ENCODE data around the gene PRELID3B.

PRELID3B gene

DNA sequence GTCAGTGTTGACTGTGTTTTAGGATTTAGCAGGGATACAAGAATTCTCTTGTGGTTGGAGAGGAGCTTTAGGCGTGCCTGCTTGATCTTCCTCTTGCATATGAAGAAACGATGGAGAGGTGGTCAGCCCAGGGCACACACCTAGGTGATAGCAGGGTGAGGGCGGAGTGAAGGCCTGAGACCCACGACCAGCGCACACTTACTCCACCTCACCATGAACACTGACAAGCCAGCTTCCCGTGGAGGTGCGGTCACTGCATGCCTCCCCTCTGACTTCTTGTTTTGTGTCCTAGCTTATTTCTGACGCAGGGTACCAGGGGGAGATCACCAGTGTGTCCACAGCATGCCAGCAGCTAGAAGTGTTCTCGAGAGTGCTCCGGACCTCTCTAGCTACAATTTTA lies 53.4 kb downstream of the PRELID3B start:
- peaks cover 100% of the 10 kb centered on the region for H3K36me3 ChIP-seq
- no peak overlapping the region for H3K4me2 ChIP-seq
- H3K9me3 ChIP-seq, result no peaks in the 10 kb centered on the region
- H3K4me3 ChIP-seq, result no peak overlapping the region
- no peak overlapping the region for H3K27ac ChIP-seq
- H3K4me1 ChIP-seq, result peaks cover 7% of the 10 kb centered on the region
- no peaks in the 10 kb centered on the region for H3K27me3 ChIP-seq
- no peak overlapping the region for H3K9ac ChIP-seq
- peaks cover 57% of the 10 kb centered on the region for H4K20me1 ChIP-seq
- TF ChIP-seq Cebpa-rat (IDR thresholded peaks at IDR 0.05), result no peak

DNA sequence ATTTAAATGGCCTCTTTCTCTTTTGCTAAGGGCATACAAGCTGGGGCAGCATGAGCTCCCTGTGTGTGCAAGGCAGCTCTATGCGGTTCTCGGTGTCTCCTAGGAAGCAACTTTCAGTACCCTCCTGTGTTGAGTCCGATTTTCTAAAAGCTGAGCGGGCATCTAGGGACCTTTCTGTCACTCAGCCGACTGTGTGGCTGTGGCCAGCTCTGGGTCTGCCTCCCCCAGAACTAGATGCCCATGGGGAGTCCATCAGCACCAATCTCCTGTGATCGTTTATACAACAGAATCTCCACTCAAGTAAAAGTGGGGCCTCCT lies 54.1 kb downstream of the PRELID3B start:
- Histone ChIP-seq H3K4me3 (no peak overlapping the region), H3K9ac (no peak overlapping the region), H3K4me2 (no peak overlapping the region), H3K27ac (no peak overlapping the region), H3K36me3 (peaks cover 96% of the 10 kb centered on the region), H3K9me3 (no peaks in the 10 kb centered on the region), H3K4me1 (peaks cover 13% of the 10 kb centered on the region), H3K27me3 (no peaks in the 10 kb centered on the region), H4K20me1 (peaks cover 60% of the 10 kb centered on the region)
- TF ChIP-seq Cebpa-rat (IDR thresholded peaks at IDR 0.05), result no peak

DNA sequence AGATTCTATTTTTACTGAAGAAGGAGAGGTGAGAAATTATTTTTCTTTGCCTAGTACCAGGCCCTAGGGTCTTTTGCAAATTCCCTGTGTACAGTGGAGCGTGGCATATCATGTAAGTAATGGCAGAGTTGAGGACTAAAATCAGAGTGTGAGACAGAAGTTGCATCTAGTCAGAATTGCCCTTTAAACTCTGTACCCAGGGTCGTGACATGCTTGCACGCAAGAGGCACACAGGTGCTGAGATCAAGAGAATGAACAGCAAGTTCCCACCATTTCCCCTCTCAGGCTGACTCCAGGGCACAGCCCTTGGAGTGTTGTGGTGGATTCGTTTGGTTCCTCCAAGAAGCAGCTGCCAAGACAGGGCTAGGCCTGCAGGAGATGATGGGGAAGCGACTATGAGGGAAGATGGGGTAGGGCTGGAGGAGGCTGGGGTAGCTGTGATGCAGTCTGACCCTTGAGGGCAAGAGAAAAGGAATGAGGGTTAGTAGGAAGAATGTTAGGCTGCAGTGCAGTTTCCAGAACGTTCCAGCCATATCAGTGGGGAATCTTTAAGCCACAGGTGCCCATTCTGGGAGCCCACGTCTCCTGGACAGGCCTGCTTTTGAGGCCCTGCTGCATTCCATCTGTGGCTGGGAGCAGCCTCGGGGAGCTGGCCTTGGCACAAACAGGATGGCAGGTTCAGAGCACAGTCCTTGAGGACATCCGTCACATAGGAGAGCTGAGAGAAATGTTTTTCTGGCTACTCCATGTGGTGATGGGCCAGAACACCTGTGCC lies 54.6 kb downstream of the PRELID3B start:
- Histone ChIP-seq H3K9me3 (no peaks in the 10 kb centered on the region), H3K4me2 (no peak overlapping the region), H3K27ac (no peak overlapping the region), H3K36me3 (peaks cover 91% of the 10 kb centered on the region), H3K4me1 (peaks cover 19% of the 10 kb centered on the region), H4K20me1 (peaks cover 62% of the 10 kb centered on the region), H3K4me3 (no peak overlapping the region), H3K27me3 (no peaks in the 10 kb centered on the region), H3K9ac (no peak overlapping the region)
- TF ChIP-seq Cebpa-rat (IDR thresholded peaks at IDR 0.05), result no peak

DNA sequence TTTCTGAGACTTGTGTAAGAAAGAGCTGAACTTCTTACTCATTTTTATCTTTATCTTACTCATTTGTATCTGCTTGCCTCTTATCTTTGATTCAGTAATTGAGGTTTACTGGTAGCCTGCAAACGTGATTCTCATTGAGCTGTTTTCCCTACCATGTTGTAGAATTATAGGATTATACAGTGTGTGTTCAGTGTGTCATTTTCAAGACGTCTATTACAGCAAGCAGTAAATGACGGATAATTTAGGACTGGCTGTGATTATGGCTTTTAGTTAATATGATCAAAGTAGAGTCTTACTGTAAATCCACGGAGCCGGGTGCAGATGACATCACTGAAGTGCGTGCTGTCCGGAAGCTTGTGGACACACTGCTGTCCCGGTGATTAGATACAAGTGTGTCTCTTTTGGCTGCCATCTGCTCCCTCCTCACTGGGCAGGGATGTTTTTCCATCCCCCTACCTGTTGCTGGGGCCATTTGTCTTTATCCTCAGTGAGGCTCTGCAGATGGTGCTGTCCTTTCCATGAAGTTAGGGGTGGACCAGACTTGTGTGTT lies 55.5 kb downstream of the PRELID3B start:
- Histone ChIP-seq H3K9ac (no peak overlapping the region), H3K9me3 (no peaks in the 10 kb centered on the region), H3K36me3 (peaks cover 82% of the 10 kb centered on the region), H3K27me3 (no peaks in the 10 kb centered on the region), H3K27ac (no peak overlapping the region), H3K4me2 (no peak overlapping the region), H3K4me3 (no peak overlapping the region), H3K4me1 (peaks cover 28% of the 10 kb centered on the region), H4K20me1 (peaks cover 64% of the 10 kb centered on the region)
- no peak for TF ChIP-seq Cebpa-rat (IDR thresholded peaks at IDR 0.05)

DNA sequence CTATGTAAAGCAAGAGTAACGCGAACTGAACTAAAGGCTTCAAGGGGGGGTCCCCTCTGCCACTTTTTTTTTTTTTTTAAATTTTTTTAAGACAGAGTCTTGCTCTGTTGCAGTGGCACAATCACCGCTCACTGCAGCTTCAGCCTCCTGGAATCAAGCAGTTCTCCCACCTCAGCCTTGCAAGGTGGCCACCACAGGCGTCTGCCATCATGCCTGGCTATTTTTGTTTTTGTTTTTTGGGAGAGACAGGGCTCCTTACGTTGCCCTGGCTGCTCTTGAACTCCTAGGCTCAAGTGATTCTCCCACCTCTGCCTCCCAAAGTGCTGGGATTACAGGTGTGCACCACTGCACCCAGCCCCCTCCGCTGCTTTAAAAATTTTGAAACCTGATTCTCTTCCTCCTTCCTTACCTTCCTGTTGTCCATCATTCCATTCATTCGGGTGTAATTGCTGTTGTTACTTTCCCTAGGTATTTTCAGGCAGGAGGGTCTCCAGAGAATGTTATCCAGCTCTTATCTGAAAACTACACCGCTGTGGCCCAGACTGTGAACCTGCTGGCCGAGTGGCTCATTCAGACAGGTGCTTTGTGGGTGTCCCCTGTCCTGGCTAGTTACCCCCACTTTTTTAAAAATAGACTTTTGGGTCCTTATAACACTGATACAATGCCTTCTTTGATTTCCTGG lies 56.2 kb downstream of the PRELID3B start:
- Histone ChIP-seq H3K4me2 (no peak overlapping the region), H3K9me3 (no peaks in the 10 kb centered on the region), H4K20me1 (peaks cover 64% of the 10 kb centered on the region), H3K27ac (no peak overlapping the region), H3K4me1 (peaks cover 30% of the 10 kb centered on the region), H3K36me3 (peaks cover 75% of the 10 kb centered on the region), H3K9ac (no peak overlapping the region), H3K4me3 (no peak overlapping the region), H3K27me3 (no peaks in the 10 kb centered on the region)
- no peak for TF ChIP-seq Cebpa-rat (IDR thresholded peaks at IDR 0.05)

DNA sequence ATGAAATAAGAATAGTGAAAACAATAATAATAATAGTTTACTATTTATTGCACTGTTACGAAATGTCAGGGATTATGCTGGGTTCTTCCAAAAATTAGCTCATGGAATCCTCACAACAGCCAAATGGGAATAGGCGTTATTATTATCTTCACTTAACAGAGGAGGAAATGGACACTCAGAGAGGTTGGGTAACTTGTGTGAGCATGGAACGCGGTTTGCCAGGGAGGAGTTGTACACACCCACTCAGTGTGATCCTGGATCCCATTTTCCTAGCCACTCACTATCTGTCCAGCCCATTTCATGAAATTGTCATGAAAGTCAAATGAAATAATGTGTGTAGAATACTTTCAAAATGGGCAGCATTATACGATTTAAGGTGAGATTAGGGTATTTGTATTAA lies 56.9 kb downstream of the PRELID3B start:
- peaks cover 32% of the 10 kb centered on the region for H3K4me1 ChIP-seq
- H3K9ac ChIP-seq, result no peak overlapping the region
- TF ChIP-seq Cebpa-rat (IDR thresholded peaks at IDR 0.05), result no peak
- no peaks in the 10 kb centered on the region for H3K27me3 ChIP-seq
- H3K4me2 ChIP-seq, result no peak overlapping the region
- H3K9me3 ChIP-seq, result no peaks in the 10 kb centered on the region
- peaks cover 68% of the 10 kb centered on the region for H3K36me3 ChIP-seq
- no peak overlapping the region for H3K4me3 ChIP-seq
- peaks cover 64% of the 10 kb centered on the region for H4K20me1 ChIP-seq
- H3K27ac ChIP-seq, result no peak overlapping the region

DNA sequence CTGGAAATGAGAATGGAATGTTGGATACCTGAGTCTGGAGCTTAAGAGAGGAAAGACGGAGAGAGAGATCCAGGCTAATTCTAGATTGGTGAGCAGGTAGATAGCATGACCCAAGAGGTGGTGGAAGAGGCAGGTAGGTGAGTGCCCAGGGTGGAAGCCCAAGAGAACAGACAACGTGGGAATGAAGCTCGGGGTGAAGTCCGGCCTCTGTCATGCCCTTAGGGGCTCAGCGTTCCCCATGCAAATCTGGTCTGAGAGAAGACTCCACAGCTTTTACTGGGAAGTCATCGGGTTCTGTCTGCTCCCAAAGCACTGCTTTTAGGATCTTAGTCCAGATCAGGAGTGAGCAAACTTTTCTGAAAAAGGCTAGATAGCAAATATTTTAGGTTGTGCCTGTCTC lies 57.9 kb downstream of the PRELID3B start:
- Histone ChIP-seq H3K4me2 (peak overlapping the region; percentile 90), H3K36me3 (peaks cover 58% of the 10 kb centered on the region), H3K27ac (no peak overlapping the region), H3K4me3 (no peak overlapping the region), H3K4me1 (peaks cover 38% of the 10 kb centered on the region), H4K20me1 (peaks cover 64% of the 10 kb centered on the region), H3K27me3 (no peaks in the 10 kb centered on the region), H3K9ac (peak overlapping the region; percentile 10; the same call in 1 of the 2 replicates), H3K9me3 (no peaks in the 10 kb centered on the region)
- TF ChIP-seq Cebpa-rat (IDR thresholded peaks at IDR 0.05), result no peak
